WTC11 (cell line): ENCODE measurements around the gene SMC3. TPM values are rescaled to one million over a fixed set of nuclear protein-coding genes. Genes with fewer than 3 reads are reported as not detected.

Source experiments
- ATAC-seq: fragments of 200-7000 bp; cut with Tn5 transposase; 2 replicates; pipeline ENCODE4 v1.10.0; 2021; ENCODE audit warnings: mild to moderate bottlenecking, moderate library complexity
- CTCF ChIA-PET: fragments of 300-600 bp; sonication (Branson Sonifier 250); formaldehyde crosslinking; loops from one replicate; lab custom pipeline; 2021; ENCODE audit warnings: antibody characterized with exemption; lab: Charles Lee
- POLR2A ChIA-PET: fragments of 350-600 bp; sonication (Branson Sonifier 250); formaldehyde crosslinking; loops from one replicate; lab custom pipeline; 2021; ENCODE audit warnings: antibody characterized with exemption; lab: Charles Lee
- DNase-seq: peaks from one replicate; pipeline ENCODE4 v3.0.0; 2021; ENCODE audit warnings: low spot score
- H3K27ac Mint-ChIP-seq: 2 replicates; pipeline ENCODE4 v1.8.0; 2021; ENCODE audit warnings: mixed read lengths
- H3K27me3 Mint-ChIP-seq: 2 replicates; pipeline ENCODE4 v1.8.0; 2021; ENCODE audit warnings: low read depth, mild to moderate bottlenecking, moderate library complexity, mixed read lengths
- H3K36me3 Mint-ChIP-seq: 2 replicates; pipeline ENCODE4 v1.8.0; 2021; ENCODE audit warnings: mixed read lengths
- H3K4me1 Mint-ChIP-seq: 2 replicates; pipeline ENCODE4 v1.8.0; 2022; ENCODE audit warnings: mixed read lengths
- H3K4me3 Mint-ChIP-seq: 2 replicates; pipeline ENCODE4 v1.8.0; 2021; ENCODE audit warnings: mild to moderate bottlenecking, moderate library complexity, mixed read lengths
- H3K9me3 Mint-ChIP-seq: 2 replicates; pipeline ENCODE4 v1.8.0; 2021; ENCODE audit warnings: mixed read lengths
- CBFB ChIP-seq: sonication (generic); formaldehyde crosslinking; IDR thresholded peaks from 2 replicates; pipeline ENCODE4 v1.8.1; 2022; ENCODE audit warnings: mild to moderate bottlenecking, low read depth, missing genetic modification reagents
- CREM ChIP-seq: sonication (generic); formaldehyde crosslinking; IDR thresholded peaks from 2 replicates; pipeline ENCODE4 v1.8.1; 2022; ENCODE audit warnings: mild to moderate bottlenecking, missing genetic modification reagents, moderate library complexity
- ELF4 ChIP-seq: sonication (generic); formaldehyde crosslinking; IDR thresholded peaks from 2 replicates; pipeline ENCODE4 v1.8.1; 2022; ENCODE audit warnings: low read depth, mild to moderate bottlenecking, moderate library complexity, missing genetic modification reagents
- ESRRA ChIP-seq: sonication (generic); formaldehyde crosslinking; IDR thresholded peaks from 2 replicates; pipeline ENCODE4 v1.8.1; 2022; ENCODE audit warnings: mild to moderate bottlenecking, missing genetic modification reagents, borderline replicate concordance
- ETV6 ChIP-seq: sonication (generic); formaldehyde crosslinking; IDR thresholded peaks from 2 replicates; pipeline ENCODE4 v1.8.1; 2022; ENCODE audit warnings: mild to moderate bottlenecking, missing genetic modification reagents
- NFATC4 ChIP-seq: fragments of 250-450 bp; sonication (Bioruptor Pico); IDR thresholded peaks from 2 replicates; pipeline ENCODE4 v1.9.0; 2021; ENCODE audit warnings: mild to moderate bottlenecking
- NFYB ChIP-seq: sonication (generic); formaldehyde crosslinking; conservative IDR thresholded peaks from 2 replicates; pipeline ENCODE4 v1.8.0; 2022; ENCODE audit warnings: low read depth, missing genetic modification reagents
- RELA ChIP-seq: sonication (generic); formaldehyde crosslinking; IDR thresholded peaks from 2 replicates; pipeline ENCODE4 v1.8.1; 2022; ENCODE audit warnings: missing genetic modification reagents, mild to moderate bottlenecking, borderline replicate concordance
- SMAD3 ChIP-seq: sonication (generic); formaldehyde crosslinking; IDR thresholded peaks from 2 replicates; pipeline ENCODE4 v1.8.0; 2022; ENCODE audit warnings: missing genetic modification reagents, mild to moderate bottlenecking, borderline replicate concordance
- SMAD4 ChIP-seq: sonication (generic); formaldehyde crosslinking; IDR thresholded peaks from 2 replicates; pipeline ENCODE4 v1.8.0; 2022; ENCODE audit warnings: mild to moderate bottlenecking, missing genetic modification reagents
- SOX15 ChIP-seq: fragments of 250-450 bp; sonication (Bioruptor Pico); IDR thresholded peaks from 2 replicates; pipeline ENCODE4 v1.9.0; 2021; ENCODE audit warnings: mild to moderate bottlenecking
- TEAD4 ChIP-seq: sonication (generic); formaldehyde crosslinking; IDR thresholded peaks from 2 replicates; pipeline ENCODE4 v1.8.0; 2022; ENCODE audit warnings: mild to moderate bottlenecking, missing genetic modification reagents
- ZNF121 ChIP-seq: sonication (generic); formaldehyde crosslinking; IDR thresholded peaks from 2 replicates; pipeline ENCODE4 v1.8.0; 2023; ENCODE audit warnings: missing genetic modification reagents
- ZNF138 ChIP-seq: sonication (generic); formaldehyde crosslinking; conservative IDR thresholded peaks from 2 replicates; pipeline ENCODE4 v1.8.1; 2022; ENCODE audit warnings: mild to moderate bottlenecking, moderate library complexity, missing genetic modification reagents
- ZNF263 ChIP-seq: sonication (generic); formaldehyde crosslinking; IDR thresholded peaks from 2 replicates; pipeline ENCODE4 v1.8.1; 2022; ENCODE audit warnings: low read depth, mild to moderate bottlenecking, moderate library complexity, missing genetic modification reagents
- ZNF317 ChIP-seq: sonication (generic); formaldehyde crosslinking; IDR thresholded peaks from 2 replicates; pipeline ENCODE4 v1.8.1; 2023; ENCODE audit warnings: low read depth, mild to moderate bottlenecking, moderate library complexity, missing genetic modification reagents, borderline replicate concordance
- ZNF416 ChIP-seq: fragments of 250-450 bp; sonication (Bioruptor Pico); IDR thresholded peaks from 2 replicates; pipeline ENCODE4 v1.9.0; 2021; ENCODE audit warnings: mild to moderate bottlenecking, inconsistent platforms
- total RNA-seq: library from RNA; stranded (reverse); gene quantifications from 3 replicates; pipeline ENCODE4 v1.2.3, GENCODE V29; 2021
- TF ChIP-seq, protein P1 (sequence below): sonication (generic); formaldehyde crosslinking; IDR thresholded peaks from 2 replicates; pipeline ENCODE4 v1.8.1; 2023; ENCODE audit warnings: mild to moderate bottlenecking, missing genetic modification reagents, moderate library complexity
- TF ChIP-seq, protein P2 (sequence below): sonication (generic); formaldehyde crosslinking; IDR thresholded peaks from 2 replicates; pipeline ENCODE4 v1.8.1; 2023; ENCODE audit warnings: mild to moderate bottlenecking, missing genetic modification reagents
- TF ChIP-seq, protein P3 (sequence below): fragments of 250-450 bp; sonication (Bioruptor Pico); conservative IDR thresholded peaks from 2 replicates; pipeline ENCODE4 v1.9.0; 2021; ENCODE audit warnings: mild to moderate bottlenecking
- TF ChIP-seq, protein P4 (sequence below): sonication (generic); formaldehyde crosslinking; IDR thresholded peaks from 2 replicates; pipeline ENCODE4 v1.8.1; 2022; ENCODE audit warnings: missing genetic modification reagents, borderline replicate concordance
- TF ChIP-seq, protein P5 (sequence below): sonication (generic); formaldehyde crosslinking; conservative IDR thresholded peaks from 2 replicates; pipeline ENCODE4 v1.8.1; 2023; ENCODE audit warnings: mild to moderate bottlenecking, low read depth, missing genetic modification reagents, moderate library complexity
- TF ChIP-seq, protein P6 (sequence below): sonication (generic); formaldehyde crosslinking; IDR thresholded peaks from 2 replicates; pipeline ENCODE4 v1.8.0; 2022; ENCODE audit warnings: mild to moderate bottlenecking, missing genetic modification reagents

SMC3 gene
- total RNA-seq, 1 experiment from 2014 or later: 71.0 TPM

DNA sequence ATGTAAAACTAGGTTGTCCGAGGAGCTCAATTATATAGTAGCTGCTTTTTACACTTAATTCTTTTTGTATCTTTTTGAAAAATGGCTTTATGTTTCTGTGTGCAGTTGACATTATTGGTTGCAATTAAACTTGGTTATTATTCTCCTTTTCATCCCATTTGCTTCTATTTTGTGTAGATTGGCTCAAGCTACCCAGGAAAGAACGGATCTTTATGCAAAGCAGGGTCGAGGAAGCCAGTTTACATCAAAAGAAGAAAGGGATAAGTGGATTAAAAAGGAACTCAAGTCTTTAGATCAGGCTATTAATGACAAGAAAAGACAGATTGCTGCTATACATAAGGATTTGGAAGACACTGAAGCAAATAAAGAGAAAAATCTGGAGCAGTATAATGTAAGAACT, 16.5 kb downstream of the SMC3 start:
- H3K36me3 Mint-ChIP-seq: peaks cover 74% of the 10 kb centered on the region
- CTCF ChIA-PET: interaction anchor here (0.8 to 1.7 kb wide), 3 partner anchors 16 to 288 kb away, joined by 4 read pairs; no protein-coding TSS in a partner anchor
- no peaks in the 10 kb centered on the region for H3K4me1 Mint-ChIP-seq
- ATAC-seq: no peak
- TF ChIP-seq ZNF416 (CRISPR knock-in tag) (no peak), SMAD3 (CRISPR knock-in tag) (no peak), NFATC4 (CRISPR knock-in tag) (no peak), NFYB (CRISPR knock-in tag) (no peak), TEAD4 (CRISPR knock-in tag) (no peak)
- TF ChIP-seq, all 79 proteins: peak for 0
- no peaks in the 10 kb centered on the region for H3K9me3 Mint-ChIP-seq
- no peak for DNase-seq
- no peak overlapping the region for H3K4me3 Mint-ChIP-seq
- POLR2A ChIA-PET: no interaction called here
- no peak overlapping the region for H3K27ac Mint-ChIP-seq
- H3K27me3 Mint-ChIP-seq: no peaks in the 10 kb centered on the region

DNA sequence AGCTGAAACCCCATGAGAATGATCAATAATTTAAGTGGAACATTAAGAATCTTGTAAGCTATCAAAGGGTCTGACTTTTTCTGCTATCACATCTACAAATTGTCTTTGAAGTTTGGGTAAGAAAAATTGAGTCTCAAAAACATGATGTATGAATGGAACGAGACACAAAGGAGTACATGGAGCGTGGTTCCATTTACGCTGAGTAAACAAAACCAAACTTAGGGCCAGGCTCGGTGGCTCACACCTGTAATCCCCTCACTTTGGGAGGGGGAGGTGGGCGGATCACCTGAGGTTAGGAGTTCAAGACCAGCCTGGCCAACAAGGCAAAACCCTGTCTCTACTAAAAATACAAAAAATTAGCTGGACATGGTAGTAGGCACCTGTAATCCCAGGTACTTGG, 24.3 kb downstream of the SMC3 start:
- H3K27me3 Mint-ChIP-seq: no peaks in the 10 kb centered on the region
- no peak overlapping the region for H3K27ac Mint-ChIP-seq
- ChIA-PET POLR2A (interaction anchor here (0.9 kb wide), 1 partner anchor 286 kb away, joined by 4 read pairs; no protein-coding TSS in a partner anchor), CTCF (interaction anchor here (1.4 kb wide), 1 partner anchor 20 kb away, joined by 4 read pairs; no protein-coding TSS in a partner anchor)
- H3K9me3 Mint-ChIP-seq: no peaks in the 10 kb centered on the region
- TF ChIP-seq, protein P1, sequence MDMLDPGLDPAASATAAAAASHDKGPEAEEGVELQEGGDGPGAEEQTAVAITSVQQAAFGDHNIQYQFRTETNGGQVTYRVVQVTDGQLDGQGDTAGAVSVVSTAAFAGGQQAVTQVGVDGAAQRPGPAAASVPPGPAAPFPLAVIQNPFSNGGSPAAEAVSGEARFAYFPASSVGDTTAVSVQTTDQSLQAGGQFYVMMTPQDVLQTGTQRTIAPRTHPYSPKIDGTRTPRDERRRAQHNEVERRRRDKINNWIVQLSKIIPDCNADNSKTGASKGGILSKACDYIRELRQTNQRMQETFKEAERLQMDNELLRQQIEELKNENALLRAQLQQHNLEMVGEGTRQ (CRISPR knock-in tag): no peak
- TF ChIP-seq ZNF263 (CRISPR knock-in tag): no peak
- TF ChIP-seq SMAD4: no peak
- TF ChIP-seq, protein P2, sequence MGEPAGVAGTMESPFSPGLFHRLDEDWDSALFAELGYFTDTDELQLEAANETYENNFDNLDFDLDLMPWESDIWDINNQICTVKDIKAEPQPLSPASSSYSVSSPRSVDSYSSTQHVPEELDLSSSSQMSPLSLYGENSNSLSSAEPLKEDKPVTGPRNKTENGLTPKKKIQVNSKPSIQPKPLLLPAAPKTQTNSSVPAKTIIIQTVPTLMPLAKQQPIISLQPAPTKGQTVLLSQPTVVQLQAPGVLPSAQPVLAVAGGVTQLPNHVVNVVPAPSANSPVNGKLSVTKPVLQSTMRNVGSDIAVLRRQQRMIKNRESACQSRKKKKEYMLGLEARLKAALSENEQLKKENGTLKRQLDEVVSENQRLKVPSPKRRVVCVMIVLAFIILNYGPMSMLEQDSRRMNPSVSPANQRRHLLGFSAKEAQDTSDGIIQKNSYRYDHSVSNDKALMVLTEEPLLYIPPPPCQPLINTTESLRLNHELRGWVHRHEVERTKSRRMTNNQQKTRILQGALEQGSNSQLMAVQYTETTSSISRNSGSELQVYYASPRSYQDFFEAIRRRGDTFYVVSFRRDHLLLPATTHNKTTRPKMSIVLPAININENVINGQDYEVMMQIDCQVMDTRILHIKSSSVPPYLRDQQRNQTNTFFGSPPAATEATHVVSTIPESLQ (CRISPR knock-in tag): no peak
- no peak for TF ChIP-seq CBFB (CRISPR knock-in tag)
- no peak for TF ChIP-seq ZNF138 (CRISPR knock-in tag)
- no peak for TF ChIP-seq ZNF416 (CRISPR knock-in tag)
- TF ChIP-seq ELF4 (CRISPR knock-in tag): no peak
- TF ChIP-seq, protein P3, sequence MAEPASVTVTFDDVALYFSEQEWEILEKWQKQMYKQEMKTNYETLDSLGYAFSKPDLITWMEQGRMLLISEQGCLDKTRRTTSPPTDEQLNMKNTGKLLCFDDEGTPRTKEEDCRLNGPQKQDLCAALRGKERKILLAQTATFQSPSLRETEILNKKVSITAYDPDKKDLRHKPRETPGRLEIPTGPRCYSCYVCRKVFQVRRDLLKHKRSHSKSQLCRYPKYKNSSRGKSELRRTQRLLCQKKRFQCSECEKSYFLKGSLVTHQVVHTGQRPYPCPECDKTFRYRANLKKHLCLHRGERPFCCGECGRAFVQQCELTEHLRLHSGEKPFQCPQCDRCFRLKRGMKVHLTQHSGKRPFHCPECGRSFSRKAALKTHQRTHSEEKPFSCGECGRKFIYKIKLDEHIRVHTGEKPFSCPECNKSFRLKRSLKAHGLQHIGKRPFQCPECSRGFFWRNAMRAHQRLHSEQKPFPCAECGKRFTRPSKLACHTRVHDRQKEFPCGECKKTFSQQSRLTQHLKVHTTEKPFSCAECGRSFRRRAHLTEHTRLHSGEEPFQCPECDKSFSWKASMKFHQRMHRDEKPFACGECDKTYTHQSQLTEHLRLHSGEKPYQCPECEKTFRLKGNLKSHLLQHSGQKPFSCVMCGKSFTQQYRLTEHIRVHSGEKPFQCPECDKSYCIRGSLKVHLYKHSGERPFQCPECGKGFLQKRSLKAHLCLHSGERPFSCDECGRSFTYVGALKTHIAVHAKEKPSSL (CRISPR knock-in tag): no peak
- TF ChIP-seq, protein P4, sequence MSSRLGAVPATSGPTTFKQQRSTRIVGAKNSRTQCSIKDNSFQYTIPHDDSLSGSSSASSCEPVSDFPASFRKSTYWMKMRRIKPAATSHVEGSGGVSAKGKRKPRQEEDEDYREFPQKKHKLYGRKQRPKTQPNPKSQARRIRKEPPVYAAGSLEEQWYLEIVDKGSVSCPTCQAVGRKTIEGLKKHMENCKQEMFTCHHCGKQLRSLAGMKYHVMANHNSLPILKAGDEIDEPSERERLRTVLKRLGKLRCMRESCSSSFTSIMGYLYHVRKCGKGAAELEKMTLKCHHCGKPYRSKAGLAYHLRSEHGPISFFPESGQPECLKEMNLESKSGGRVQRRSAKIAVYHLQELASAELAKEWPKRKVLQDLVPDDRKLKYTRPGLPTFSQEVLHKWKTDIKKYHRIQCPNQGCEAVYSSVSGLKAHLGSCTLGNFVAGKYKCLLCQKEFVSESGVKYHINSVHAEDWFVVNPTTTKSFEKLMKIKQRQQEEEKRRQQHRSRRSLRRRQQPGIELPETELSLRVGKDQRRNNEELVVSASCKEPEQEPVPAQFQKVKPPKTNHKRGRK: no peak
- TF ChIP-seq, protein P5, sequence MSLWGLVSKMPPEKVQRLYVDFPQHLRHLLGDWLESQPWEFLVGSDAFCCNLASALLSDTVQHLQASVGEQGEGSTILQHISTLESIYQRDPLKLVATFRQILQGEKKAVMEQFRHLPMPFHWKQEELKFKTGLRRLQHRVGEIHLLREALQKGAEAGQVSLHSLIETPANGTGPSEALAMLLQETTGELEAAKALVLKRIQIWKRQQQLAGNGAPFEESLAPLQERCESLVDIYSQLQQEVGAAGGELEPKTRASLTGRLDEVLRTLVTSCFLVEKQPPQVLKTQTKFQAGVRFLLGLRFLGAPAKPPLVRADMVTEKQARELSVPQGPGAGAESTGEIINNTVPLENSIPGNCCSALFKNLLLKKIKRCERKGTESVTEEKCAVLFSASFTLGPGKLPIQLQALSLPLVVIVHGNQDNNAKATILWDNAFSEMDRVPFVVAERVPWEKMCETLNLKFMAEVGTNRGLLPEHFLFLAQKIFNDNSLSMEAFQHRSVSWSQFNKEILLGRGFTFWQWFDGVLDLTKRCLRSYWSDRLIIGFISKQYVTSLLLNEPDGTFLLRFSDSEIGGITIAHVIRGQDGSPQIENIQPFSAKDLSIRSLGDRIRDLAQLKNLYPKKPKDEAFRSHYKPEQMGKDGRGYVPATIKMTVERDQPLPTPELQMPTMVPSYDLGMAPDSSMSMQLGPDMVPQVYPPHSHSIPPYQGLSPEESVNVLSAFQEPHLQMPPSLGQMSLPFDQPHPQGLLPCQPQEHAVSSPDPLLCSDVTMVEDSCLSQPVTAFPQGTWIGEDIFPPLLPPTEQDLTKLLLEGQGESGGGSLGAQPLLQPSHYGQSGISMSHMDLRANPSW (CRISPR knock-in tag): no peak
- no peak for TF ChIP-seq ESRRA (CRISPR knock-in tag)
- TF ChIP-seq ZNF317: no peak
- no peak for TF ChIP-seq ZNF121 (CRISPR knock-in tag)
- no peak for TF ChIP-seq ETV6 (CRISPR knock-in tag)
- TF ChIP-seq, protein P6, sequence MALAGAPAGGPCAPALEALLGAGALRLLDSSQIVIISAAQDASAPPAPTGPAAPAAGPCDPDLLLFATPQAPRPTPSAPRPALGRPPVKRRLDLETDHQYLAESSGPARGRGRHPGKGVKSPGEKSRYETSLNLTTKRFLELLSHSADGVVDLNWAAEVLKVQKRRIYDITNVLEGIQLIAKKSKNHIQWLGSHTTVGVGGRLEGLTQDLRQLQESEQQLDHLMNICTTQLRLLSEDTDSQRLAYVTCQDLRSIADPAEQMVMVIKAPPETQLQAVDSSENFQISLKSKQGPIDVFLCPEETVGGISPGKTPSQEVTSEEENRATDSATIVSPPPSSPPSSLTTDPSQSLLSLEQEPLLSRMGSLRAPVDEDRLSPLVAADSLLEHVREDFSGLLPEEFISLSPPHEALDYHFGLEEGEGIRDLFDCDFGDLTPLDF (CRISPR knock-in tag): no peak
- no peak for TF ChIP-seq RELA (CRISPR knock-in tag)
- TF ChIP-seq CREM (CRISPR knock-in tag): no peak
- no peak for TF ChIP-seq SOX15 (CRISPR knock-in tag)
- H3K36me3 Mint-ChIP-seq: peaks cover 79% of the 10 kb centered on the region
- H3K4me1 Mint-ChIP-seq: no peaks in the 10 kb centered on the region
- ATAC-seq (no peak), DNase-seq (no peak)
- no peak overlapping the region for H3K4me3 Mint-ChIP-seq
